Islet precursor cell (in vitro differentiated cells): Measurements from ENCODE around the gene HOTAIR.

Experiments
- DNase-seq: peaks from one replicate; pipeline ENCODE4 v3.0.0-alpha.2; 2018

The HOTAIR gene

GRCh38 chr12:53974084-53975063, at the start of gene HOTAIR:
Gene HOTAIR, minus strand, starts transcription at chr12:53974954.
- peak; percentile 79 for DNase-seq

DNA sequence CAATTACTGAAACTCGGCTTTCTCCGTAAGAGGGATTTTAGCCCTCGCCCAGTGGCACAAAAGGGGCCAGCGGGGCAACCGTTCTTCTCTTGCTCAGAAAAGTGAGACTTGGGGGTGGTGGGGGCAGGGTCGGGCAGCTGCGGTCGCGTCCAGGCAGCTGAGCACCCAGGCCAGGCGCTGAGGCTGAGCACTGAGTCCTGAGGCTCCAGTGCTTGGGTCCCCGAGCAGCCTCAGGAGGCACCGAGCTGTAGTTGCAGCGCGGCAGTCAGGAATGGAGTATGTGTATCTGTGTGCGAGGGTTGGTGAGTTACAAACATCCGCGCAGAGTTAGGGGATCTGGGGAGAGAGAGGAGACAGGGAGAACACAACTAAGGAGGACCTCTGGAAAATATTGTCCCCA, 49.4 kb upstream of the HOTAIR start:
- peak; percentile 82 for DNase-seq

DNA sequence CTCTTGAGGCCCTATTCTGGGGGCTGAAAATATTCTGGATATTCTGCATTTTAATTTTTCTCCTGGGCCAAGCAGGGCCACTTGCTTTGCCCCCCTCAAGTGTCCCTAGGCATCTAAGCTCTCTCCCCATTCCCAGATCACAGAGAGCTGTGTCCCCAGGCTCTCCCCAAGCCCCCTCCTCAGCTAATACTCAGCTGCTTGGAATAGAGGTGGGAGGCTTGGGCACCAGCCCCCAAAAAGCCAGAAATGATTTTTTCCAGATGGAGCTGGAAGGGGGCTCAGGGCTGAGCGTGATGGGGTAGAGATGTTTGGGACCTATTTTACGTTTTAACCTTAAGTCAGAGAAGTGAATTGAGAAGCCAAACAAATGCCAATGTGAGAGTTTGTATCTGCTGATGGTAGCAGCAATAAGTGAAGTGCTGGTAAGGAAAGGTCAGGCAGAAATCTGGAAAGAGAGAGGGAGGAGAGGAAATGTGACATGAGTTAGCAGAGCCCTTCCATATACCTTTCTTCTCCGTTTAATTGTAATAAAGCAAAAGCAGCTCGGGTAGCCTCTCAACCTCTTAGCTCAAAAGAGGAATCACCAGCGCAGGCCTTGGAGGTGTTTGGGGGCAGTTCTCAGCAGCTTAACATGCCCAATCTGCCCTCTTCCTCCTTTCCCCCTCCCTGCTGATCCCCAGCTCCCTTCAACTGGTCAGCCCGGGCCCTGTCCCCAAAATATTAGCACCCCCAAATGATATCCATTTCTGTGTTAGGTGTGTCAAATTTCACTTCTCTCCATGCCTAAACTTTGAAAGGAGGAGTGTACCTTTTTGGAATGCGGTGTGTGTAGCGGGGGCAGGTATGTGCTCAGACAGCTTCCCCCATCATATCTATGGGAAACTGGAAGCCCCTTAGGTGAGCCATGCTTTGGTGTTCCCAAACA, 48.5 kb upstream of the HOTAIR start:
- DNase-seq, result no peak

- DNase-seq, result peak; percentile 96
Observed at GRCh38 chr12:54021432-54022013, 46.8 kb upstream of the HOTAIR start.

GRCh38 chr12:54020591-54021405, 46.0 kb upstream of the HOTAIR start:
- DNase-seq, result no peak

DNA sequence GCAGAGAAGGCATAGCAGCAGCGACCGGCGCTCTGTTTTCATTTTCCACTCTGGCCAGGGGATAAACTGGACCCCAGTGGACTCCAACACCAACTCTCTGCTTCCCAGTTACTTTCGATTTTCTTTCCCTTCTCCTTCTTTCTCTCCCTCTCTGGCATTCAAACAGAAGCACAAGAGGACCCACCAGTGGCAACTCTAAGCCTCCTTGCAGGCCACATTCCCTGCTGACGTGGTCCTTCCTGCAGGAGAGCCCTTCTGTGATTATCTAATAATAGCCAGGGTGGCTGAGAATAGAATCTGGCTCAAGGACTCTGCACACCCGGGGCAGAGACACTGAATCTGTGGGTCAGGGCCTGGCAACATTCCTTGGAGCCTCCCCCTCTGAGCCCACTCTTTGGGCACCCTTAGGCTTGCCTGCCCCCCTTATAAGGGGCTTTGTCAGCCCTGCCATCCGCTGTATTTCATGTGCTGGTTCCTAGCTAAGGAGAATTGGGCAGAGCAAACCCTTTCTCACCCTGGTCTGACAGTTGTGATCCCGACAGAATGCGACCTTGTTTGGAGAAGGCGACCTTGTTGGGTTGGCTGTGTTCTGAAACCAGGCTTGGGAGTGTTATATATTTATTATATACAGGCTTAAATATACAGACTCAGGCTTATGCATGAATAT, 45.3 kb upstream of the HOTAIR start:
- DNase-seq, result no peak

DNA sequence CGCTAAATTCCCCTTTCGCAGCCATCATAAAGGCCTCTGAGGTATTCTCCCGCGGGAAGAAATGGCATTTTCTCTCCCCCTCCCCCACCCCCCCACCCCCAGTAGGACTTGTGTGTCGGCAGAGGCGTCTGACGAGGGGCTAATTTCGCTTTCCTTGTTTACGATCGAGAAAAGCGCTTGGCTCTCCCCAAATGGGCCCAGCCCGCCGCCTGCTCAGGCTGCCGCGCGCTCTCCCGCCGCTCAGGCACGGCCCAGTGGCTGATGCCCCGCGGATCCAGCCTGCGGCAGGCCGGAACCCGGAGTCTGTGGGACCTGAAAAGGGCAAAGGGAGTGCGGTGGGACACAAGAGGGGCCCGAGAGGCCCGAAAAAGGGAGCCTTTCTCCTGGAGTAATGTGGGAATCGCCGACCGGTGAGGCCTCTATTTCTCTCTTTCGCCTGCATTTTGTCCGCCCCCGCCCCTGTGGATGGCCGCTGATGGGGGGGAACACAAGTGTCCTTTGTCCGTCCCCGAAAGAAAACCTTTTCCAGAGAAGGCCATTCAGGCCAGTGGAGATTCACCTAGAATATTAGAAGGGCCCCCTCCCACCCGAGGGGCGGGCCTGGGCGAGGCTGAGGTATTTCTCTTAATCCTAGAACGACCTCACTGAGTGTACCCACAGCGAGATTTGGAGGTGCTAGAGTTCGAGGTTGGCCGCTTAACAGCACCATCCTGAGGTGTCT, 44.5 kb upstream of the HOTAIR start:
- DNase-seq, result peak; percentile 88

DNA sequence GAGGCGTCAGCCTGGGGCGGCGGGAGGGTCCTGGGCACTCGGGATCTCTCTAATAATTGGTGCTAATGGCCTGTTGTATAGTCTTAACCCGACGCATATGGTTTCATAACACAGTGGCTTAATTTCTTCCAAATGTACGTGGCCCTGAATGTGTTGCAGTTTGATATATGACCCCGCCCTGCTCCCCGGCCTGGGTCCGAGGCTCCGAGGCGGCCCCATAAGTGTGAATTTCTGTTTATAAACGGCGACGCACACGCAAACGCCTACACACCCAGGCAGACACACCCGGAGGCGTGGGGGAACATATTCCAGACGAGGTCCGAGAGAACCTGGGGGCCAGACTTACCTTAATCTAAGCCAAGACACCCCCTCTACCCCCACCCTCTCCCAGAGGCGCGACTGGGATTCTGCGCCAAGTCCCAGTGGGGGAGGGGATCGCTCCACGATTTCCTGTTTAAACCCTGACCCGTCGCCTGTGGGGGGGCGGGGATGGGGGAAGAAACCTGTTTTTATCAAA, 43.8 kb upstream of the HOTAIR start:
- DNase-seq, result peak; percentile 77

DNA sequence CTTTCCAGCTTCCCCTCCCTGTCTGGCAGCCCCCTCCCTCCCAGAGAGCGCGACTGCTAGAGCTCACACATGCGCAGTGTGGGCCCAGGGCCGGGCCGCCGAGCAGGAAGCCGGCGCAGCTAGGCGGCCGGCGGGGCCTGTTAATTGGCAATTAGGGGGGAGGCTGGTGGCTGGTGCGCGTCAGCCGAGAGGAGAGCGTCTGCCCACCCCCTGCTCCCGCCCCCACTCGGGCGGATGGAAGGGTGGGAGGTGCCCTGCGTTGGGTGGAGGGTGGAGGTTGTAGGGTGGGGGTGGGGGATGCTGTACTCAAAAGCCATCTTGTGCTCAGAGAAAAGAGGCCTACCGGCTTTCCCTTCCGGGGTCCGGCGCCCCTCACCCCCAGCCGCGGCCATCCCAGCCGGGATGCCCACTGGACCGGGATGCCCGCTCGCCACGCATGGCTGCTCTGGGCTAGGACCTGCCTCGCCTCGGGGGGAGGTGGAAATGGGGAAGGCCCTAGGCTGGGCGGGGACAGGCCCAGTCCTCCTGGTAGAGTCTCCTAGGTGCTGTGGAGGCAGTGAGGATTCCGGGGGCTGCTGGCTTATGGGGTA, 43.2 kb upstream of the HOTAIR start:
- peak; percentile 98 for DNase-seq

- DNase-seq, result no peak
Observed at GRCh38 chr12:54017027-54017788, 42.5 kb upstream of the HOTAIR start.

GRCh38 chr12:54016478-54016964, 41.8 kb upstream of the HOTAIR start:
- no peak for DNase-seq

DNA sequence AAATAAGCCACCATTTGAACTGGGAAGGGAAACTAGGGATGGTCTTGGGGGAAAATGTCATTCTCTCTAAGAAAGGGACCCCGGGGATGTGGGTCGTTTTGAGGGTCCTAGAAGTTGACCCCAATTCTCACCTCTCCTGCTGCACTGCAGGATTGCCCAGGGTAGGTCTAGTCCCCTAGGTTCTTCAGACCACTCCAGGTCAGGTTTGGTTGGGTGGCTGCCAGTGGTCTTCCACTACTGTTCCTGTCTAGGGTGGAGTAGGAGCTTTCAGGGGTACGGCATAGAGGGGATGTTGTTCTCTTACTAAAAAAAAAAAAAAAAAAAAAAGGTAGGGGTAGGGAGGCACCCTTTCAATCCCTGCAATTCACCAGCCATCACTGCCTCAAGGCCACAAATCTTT, 41.3 kb upstream of the HOTAIR start:
- no peak for DNase-seq

- no peak for DNase-seq
Observed at GRCh38 chr12:54015018-54015931, 40.5 kb upstream of the HOTAIR start.

DNA sequence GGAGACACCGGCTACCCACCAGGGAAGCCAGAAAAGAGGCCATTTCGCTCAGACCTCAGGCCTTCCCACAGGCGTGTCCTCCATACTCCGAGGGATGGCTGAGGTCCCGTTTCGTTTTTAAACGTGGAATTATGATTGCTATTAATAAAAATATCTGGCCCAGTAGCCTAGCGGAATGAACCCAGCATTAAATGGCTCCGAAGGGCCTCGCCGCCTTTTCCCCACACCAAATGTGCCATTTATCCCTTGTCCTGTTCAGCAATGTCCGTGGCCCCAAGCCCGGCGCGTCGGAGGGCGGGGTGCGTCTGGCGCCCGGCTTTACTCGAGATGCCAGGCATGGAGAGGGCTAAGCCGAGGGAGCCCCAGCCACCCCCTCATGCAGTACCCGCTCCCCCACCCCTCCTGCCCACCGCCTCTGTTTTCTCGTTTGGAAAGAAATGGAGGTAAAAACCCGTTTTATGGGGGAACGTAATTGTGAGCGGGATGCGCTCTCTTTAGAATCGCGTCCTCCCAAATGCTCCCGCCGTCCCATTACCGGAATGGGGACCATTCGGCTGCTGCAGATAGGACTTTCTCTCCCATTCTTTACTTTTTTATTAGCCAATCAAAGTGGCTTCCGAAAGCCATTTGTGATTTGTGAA, 39.7 kb upstream of the HOTAIR start:
- DNase-seq, result no peak

DNA sequence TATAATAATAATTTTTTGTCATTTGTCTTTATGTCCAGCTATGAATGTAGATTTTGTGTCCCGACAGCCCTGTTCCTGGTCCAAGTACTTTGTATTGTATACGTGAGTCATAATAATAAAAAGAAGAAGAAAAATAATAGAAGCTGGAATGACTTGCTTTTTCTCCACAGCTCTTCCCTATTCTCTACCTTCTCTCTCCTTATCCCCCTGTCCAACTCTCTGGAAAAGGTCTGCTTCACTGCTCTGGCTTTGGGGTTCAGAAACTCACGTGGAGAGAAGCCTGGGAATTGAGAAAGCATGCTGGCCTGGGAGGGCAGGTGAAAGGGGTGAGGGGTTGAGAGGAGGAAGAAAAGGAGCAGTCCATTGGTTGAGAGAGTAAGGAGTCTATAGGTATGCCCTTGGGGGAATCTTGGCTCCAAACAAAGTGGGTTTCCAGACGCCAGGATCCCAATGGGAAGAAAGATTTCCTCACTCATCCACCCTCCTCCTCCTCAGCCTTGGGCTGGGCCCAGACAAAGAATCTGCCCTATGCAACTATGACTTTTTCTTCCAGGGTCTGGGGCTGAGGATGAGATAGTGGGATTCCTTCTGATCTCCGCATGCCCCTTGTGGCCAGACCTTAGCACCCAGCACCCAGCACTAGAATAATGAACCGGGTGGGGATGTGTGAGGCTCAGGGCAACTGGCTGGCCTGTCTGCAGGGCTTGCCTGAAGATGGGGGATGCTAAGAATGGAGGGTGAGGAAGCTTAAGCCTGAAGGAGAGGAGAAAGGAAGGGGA, 38.1 kb upstream of the HOTAIR start:
- DNase-seq, result no peak

GRCh38 chr12:54011665-54012532, 37.1 kb upstream of the HOTAIR start:
- no peak for DNase-seq
